DND-41 (cell line): ENCODE results near the gene DLGAP1.

Experiments
- ATAC-seq: fragments of 200-7000 bp; cut with Tn5 transposase; 3 replicates; pipeline ENCODE4 v1.9.1; 2021; ENCODE audit warnings: low read depth; ENCODE audit not compliant: insufficient read depth
- DNase-seq: peaks from one replicate; pipeline ENCODE4 v3.0.0-alpha.2; 2020
- H2AFZ ChIP-seq: 2 replicates; pipeline ENCODE4 v1.6.0; 2012; ENCODE audit warnings: low read depth, low read length
- H3K27ac ChIP-seq: 2 replicates; pipeline ENCODE4 v1.5.1; 2012; ENCODE audit warnings: low read length, inconsistent platforms
- H3K27me3 ChIP-seq: fragments of 200-600 bp; sonication (generic); 2 replicates; pipeline ENCODE4 v1.6.0; 2012; ENCODE audit warnings: low read length, mild to moderate bottlenecking, inconsistent platforms; ENCODE audit not compliant: insufficient read depth, poor library complexity
- H3K36me3 ChIP-seq: 2 replicates; pipeline ENCODE4 v1.5.1; 2012; ENCODE audit warnings: low read length, inconsistent platforms; ENCODE audit not compliant: insufficient read depth
- H3K4me1 ChIP-seq: 2 replicates; pipeline ENCODE4 v1.5.1; 2012; ENCODE audit warnings: mild to moderate bottlenecking, low read length; ENCODE audit not compliant: insufficient read depth
- H3K4me2 ChIP-seq: 2 replicates; pipeline ENCODE4 v1.6.0; 2012; ENCODE audit warnings: mild to moderate bottlenecking, moderate library complexity, low read length, inconsistent platforms; ENCODE audit not compliant: insufficient read depth
- H3K4me3 ChIP-seq, 2 experiments: fragments of 200-600 bp in 1 of 2; shearing (Covaris generic) in 1 of 2; 2 replicates each; pipeline ENCODE4 v1.5.1; 2012 to 2016; ENCODE audit warnings: inconsistent platforms in 2 of 2, low read length in 2 of 2, mild to moderate bottlenecking in 2 of 2, low read depth in 1 of 2, moderate library complexity in 1 of 2
- H3K79me2 ChIP-seq: 2 replicates; pipeline ENCODE4 v1.6.0; 2012; ENCODE audit warnings: low read length, inconsistent platforms; ENCODE audit not compliant: insufficient read depth
- H3K9ac ChIP-seq: 2 replicates; pipeline ENCODE4 v1.6.0; 2012; ENCODE audit warnings: low read depth, mild to moderate bottlenecking, inconsistent platforms, low read length, moderate library complexity
- H3K9me3 ChIP-seq: 2 replicates; pipeline ENCODE4 v1.5.1; 2012; ENCODE audit warnings: low read length, moderate library complexity, mild to moderate bottlenecking, inconsistent platforms; ENCODE audit not compliant: insufficient read depth, severe bottlenecking
- H4K20me1 ChIP-seq: 2 replicates; pipeline ENCODE4 v1.6.0; 2012; ENCODE audit warnings: low read length; ENCODE audit not compliant: insufficient read depth
- EZH2 ChIP-seq: IDR thresholded peaks from 3 replicates; pipeline ENCODE4 v1.6.1; 2012; ENCODE audit warnings: borderline replicate concordance, low read depth, mild to moderate bottlenecking, moderate library complexity, low read length, inconsistent platforms; ENCODE audit not compliant: severe bottlenecking
- TF ChIP-seq, protein P1 (sequence below): IDR thresholded peaks from 2 replicates; pipeline ENCODE4 v1.5.1; 2012; ENCODE audit warnings: borderline replicate concordance, low read length, moderate library complexity, mild to moderate bottlenecking; ENCODE audit not compliant: poor library complexity, severe bottlenecking; ENCODE audit errors: extremely low read depth

The DLGAP1 gene

DNA sequence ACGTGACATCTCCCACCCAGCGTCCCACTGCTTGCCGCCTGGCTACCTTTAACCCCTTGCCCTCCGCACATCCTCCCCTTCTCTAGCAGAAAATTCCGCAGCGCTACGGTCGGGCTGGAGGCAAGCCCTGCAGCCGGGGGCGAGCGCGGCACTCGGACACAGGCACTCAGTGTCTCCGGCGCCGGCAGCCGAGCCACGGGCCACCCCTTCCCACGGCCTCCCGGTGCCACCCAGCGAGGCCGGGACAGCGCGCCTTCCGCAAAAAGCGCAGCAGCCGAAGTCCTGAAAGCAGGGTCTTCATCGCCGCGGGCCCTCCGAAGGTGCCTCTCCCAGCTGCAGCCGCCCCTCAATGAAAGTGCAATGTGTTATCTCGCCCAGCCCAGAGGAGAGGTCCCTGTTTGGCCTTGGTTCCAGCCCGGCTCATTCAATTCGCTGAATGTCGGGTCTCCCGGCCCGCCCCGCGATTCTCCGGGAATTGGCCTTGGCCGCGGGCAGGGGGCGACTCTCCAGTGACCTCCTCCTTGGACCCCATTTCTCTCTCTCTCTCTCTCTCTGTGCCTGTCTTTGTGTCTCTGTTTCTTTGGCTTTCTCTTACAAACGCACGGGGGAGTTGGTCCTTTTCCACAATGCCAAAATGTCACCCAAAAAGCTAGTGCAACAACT lies 1.1 kb downstream of the DLGAP1 start:
- H3K27ac ChIP-seq, result no peak overlapping the region
- H3K36me3 ChIP-seq, result no peaks in the 10 kb centered on the region
- no peaks in the 10 kb centered on the region for H3K9me3 ChIP-seq
- no peak overlapping the region for H3K9ac ChIP-seq
- ATAC-seq, result no peak
- no peaks in the 10 kb centered on the region for H4K20me1 ChIP-seq
- TF ChIP-seq EZH2, result no peak
- TF ChIP-seq, protein P1, sequence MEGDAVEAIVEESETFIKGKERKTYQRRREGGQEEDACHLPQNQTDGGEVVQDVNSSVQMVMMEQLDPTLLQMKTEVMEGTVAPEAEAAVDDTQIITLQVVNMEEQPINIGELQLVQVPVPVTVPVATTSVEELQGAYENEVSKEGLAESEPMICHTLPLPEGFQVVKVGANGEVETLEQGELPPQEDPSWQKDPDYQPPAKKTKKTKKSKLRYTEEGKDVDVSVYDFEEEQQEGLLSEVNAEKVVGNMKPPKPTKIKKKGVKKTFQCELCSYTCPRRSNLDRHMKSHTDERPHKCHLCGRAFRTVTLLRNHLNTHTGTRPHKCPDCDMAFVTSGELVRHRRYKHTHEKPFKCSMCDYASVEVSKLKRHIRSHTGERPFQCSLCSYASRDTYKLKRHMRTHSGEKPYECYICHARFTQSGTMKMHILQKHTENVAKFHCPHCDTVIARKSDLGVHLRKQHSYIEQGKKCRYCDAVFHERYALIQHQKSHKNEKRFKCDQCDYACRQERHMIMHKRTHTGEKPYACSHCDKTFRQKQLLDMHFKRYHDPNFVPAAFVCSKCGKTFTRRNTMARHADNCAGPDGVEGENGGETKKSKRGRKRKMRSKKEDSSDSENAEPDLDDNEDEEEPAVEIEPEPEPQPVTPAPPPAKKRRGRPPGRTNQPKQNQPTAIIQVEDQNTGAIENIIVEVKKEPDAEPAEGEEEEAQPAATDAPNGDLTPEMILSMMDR, result no peak
- H3K79me2 ChIP-seq, result no peaks in the 10 kb centered on the region
- H3K4me2 ChIP-seq, result no peak overlapping the region
- no peak overlapping the region for H3K4me3 ChIP-seq
- no peaks in the 10 kb centered on the region for H3K27me3 ChIP-seq
- no peak overlapping the region for H2AFZ ChIP-seq
- no peak for DNase-seq
- H3K4me1 ChIP-seq, result no peaks in the 10 kb centered on the region

- Histone ChIP-seq H3K4me1 (no peaks in the 10 kb centered on the region), H3K4me3 (no peak overlapping the region), H3K4me2 (no peak overlapping the region), H2AFZ (no peak overlapping the region), H3K36me3 (no peaks in the 10 kb centered on the region), H3K27me3 (no peaks in the 10 kb centered on the region), H3K27ac (no peak overlapping the region), H3K9ac (no peak overlapping the region), H3K79me2 (no peaks in the 10 kb centered on the region), H3K9me3 (no peaks in the 10 kb centered on the region), H4K20me1 (no peaks in the 10 kb centered on the region)
- DNase-seq (no peak), ATAC-seq (no peak)
- TF ChIP-seq, protein P1, result no peak
- no peak for TF ChIP-seq EZH2
These were observed 1.6 kb downstream of the DLGAP1 start for GRCh38 chr18:4453567-4453873.

DNA sequence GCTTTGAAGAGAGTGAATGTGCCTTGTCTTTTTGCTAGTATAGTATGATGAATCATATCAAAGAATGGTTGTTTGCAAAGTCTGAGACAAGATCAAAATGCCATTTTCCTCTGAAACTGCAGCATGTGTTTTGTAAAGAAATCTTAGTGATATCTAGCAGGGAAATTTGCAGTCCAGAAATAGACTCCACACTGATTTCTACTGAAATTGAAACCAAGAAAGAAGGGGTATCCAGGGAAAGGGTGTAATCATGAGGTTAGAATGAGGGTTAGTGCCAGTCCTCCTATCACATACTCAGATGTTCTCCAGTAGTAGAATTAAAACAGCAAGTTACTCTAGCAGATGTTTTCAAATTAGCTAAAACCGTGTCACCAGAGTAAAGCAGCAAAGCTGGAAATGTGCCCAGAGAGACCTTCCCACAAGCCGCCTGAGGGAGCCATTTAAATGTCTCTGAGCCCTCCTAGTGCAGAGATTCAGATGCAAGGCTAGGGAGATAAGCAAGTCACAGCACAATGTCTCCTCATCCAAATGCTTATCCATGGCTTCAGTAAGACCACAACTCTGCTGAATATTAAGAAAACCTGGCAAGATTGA lies 4.9 kb downstream of the DLGAP1 start:
- Histone ChIP-seq H3K27ac (no peak overlapping the region), H3K36me3 (no peaks in the 10 kb centered on the region), H3K4me2 (no peak overlapping the region), H3K4me1 (no peaks in the 10 kb centered on the region), H3K9me3 (no peaks in the 10 kb centered on the region), H3K79me2 (no peaks in the 10 kb centered on the region), H3K9ac (no peak overlapping the region), H4K20me1 (no peaks in the 10 kb centered on the region), H3K4me3 (no peak overlapping the region), H2AFZ (no peak overlapping the region), H3K27me3 (no peaks in the 10 kb centered on the region)
- no peak for DNase-seq
- TF ChIP-seq EZH2, result no peak
- TF ChIP-seq, protein P1, result no peak
- no peak for ATAC-seq
